22Rv1 (cell line): Measurements from ENCODE around the gene RC3H1.

ENCODE experiments used
- CTCF ChIP-seq: fragments of 450-650 bp; IDR thresholded peaks from 2 replicates; pipeline ENCODE4 v1.5.1; 2017; ENCODE audit warnings: mild to moderate bottlenecking
- ZFX ChIP-seq: fragments of 450-650 bp; IDR thresholded peaks from 2 replicates; pipeline ENCODE4 v1.6.1; 2017; ENCODE audit warnings: antibody characterized with exemption, borderline replicate concordance

- TF ChIP-seq CTCF (no peak), ZFX (no peak)
These were observed 20.6 kb downstream of the RC3H1 start for GRCh38 chr1:174001573-174001972.
